ENCODE results near the gene CALML3.

- TF ChIP-seq CTCF (conservative IDR thresholded peaks at IDR 0.05) (no peak), ZFX (IDR thresholded peaks at IDR 0.05) (no peak)
These were observed 31.7 kb upstream of the CALML3 start for GRCh38 chr10:5492929-5493576.
